DND-41 (cell line): Measurements from ENCODE around the gene ZNF544.

ENCODE experiments used
- ATAC-seq: fragments of 200-7000 bp; cut with Tn5 transposase; 3 replicates; pipeline ENCODE4 v1.9.1; 2021; ENCODE audit warnings: low read depth; ENCODE audit not compliant: insufficient read depth
- DNase-seq: peaks from one replicate; pipeline ENCODE4 v3.0.0-alpha.2; 2020
- H2AFZ ChIP-seq: 2 replicates; pipeline ENCODE4 v1.6.0; 2012; ENCODE audit warnings: low read depth, low read length
- H3K27ac ChIP-seq: 2 replicates; pipeline ENCODE4 v1.5.1; 2012; ENCODE audit warnings: low read length, inconsistent platforms
- H3K27me3 ChIP-seq: fragments of 200-600 bp; sonication (generic); 2 replicates; pipeline ENCODE4 v1.6.0; 2012; ENCODE audit warnings: low read length, mild to moderate bottlenecking, inconsistent platforms; ENCODE audit not compliant: insufficient read depth, poor library complexity
- H3K36me3 ChIP-seq: 2 replicates; pipeline ENCODE4 v1.5.1; 2012; ENCODE audit warnings: low read length, inconsistent platforms; ENCODE audit not compliant: insufficient read depth
- H3K4me1 ChIP-seq: 2 replicates; pipeline ENCODE4 v1.5.1; 2012; ENCODE audit warnings: mild to moderate bottlenecking, low read length; ENCODE audit not compliant: insufficient read depth
- H3K4me2 ChIP-seq: 2 replicates; pipeline ENCODE4 v1.6.0; 2012; ENCODE audit warnings: mild to moderate bottlenecking, moderate library complexity, low read length, inconsistent platforms; ENCODE audit not compliant: insufficient read depth
- H3K4me3 ChIP-seq, 2 experiments: fragments of 200-600 bp in 1 of 2; shearing (Covaris generic) in 1 of 2; 2 replicates each; pipeline ENCODE4 v1.5.1; 2012 to 2016; ENCODE audit warnings: inconsistent platforms in 2 of 2, low read length in 2 of 2, mild to moderate bottlenecking in 2 of 2, low read depth in 1 of 2, moderate library complexity in 1 of 2
- H3K79me2 ChIP-seq: 2 replicates; pipeline ENCODE4 v1.6.0; 2012; ENCODE audit warnings: low read length, inconsistent platforms; ENCODE audit not compliant: insufficient read depth
- H3K9ac ChIP-seq: 2 replicates; pipeline ENCODE4 v1.6.0; 2012; ENCODE audit warnings: low read depth, mild to moderate bottlenecking, inconsistent platforms, low read length, moderate library complexity
- H3K9me3 ChIP-seq: 2 replicates; pipeline ENCODE4 v1.5.1; 2012; ENCODE audit warnings: low read length, moderate library complexity, mild to moderate bottlenecking, inconsistent platforms; ENCODE audit not compliant: insufficient read depth, severe bottlenecking
- H4K20me1 ChIP-seq: 2 replicates; pipeline ENCODE4 v1.6.0; 2012; ENCODE audit warnings: low read length; ENCODE audit not compliant: insufficient read depth
- EZH2 ChIP-seq: IDR thresholded peaks from 3 replicates; pipeline ENCODE4 v1.6.1; 2012; ENCODE audit warnings: borderline replicate concordance, low read depth, mild to moderate bottlenecking, moderate library complexity, low read length, inconsistent platforms; ENCODE audit not compliant: severe bottlenecking
- TF ChIP-seq, protein P1 (sequence below): IDR thresholded peaks from 2 replicates; pipeline ENCODE4 v1.5.1; 2012; ENCODE audit warnings: borderline replicate concordance, low read length, moderate library complexity, mild to moderate bottlenecking; ENCODE audit not compliant: poor library complexity, severe bottlenecking; ENCODE audit errors: extremely low read depth

ZNF544 gene

DNA sequence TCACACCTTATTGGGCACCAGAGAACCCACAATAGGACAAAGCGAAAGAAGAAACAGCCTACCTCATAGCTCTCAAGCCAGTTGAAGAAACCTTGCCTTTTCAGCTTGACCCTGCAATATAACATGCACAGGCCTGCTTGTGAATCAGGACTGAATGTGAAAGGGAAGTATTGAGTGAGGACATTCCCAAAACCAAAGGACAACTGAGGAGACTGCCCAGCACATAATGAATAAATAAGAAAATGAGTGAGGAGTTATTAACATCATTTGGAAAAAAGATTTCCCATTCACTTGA lies 15.7 kb upstream of the ZNF544 start:
- Histone ChIP-seq H3K4me3 (no peak overlapping the region), H3K4me1 (no peaks in the 10 kb centered on the region), H2AFZ (no peak overlapping the region), H3K36me3 (peaks cover 48% of the 10 kb centered on the region), H3K27ac (no peak overlapping the region), H3K79me2 (no peaks in the 10 kb centered on the region), H4K20me1 (no peaks in the 10 kb centered on the region), H3K9ac (no peak overlapping the region), H3K27me3 (no peaks in the 10 kb centered on the region), H3K4me2 (no peak overlapping the region), H3K9me3 (peaks cover 34% of the 10 kb centered on the region)
- DNase-seq (no peak), ATAC-seq (no peak)
- no peak for TF ChIP-seq EZH2
- TF ChIP-seq, protein P1, sequence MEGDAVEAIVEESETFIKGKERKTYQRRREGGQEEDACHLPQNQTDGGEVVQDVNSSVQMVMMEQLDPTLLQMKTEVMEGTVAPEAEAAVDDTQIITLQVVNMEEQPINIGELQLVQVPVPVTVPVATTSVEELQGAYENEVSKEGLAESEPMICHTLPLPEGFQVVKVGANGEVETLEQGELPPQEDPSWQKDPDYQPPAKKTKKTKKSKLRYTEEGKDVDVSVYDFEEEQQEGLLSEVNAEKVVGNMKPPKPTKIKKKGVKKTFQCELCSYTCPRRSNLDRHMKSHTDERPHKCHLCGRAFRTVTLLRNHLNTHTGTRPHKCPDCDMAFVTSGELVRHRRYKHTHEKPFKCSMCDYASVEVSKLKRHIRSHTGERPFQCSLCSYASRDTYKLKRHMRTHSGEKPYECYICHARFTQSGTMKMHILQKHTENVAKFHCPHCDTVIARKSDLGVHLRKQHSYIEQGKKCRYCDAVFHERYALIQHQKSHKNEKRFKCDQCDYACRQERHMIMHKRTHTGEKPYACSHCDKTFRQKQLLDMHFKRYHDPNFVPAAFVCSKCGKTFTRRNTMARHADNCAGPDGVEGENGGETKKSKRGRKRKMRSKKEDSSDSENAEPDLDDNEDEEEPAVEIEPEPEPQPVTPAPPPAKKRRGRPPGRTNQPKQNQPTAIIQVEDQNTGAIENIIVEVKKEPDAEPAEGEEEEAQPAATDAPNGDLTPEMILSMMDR, result no peak

DNA sequence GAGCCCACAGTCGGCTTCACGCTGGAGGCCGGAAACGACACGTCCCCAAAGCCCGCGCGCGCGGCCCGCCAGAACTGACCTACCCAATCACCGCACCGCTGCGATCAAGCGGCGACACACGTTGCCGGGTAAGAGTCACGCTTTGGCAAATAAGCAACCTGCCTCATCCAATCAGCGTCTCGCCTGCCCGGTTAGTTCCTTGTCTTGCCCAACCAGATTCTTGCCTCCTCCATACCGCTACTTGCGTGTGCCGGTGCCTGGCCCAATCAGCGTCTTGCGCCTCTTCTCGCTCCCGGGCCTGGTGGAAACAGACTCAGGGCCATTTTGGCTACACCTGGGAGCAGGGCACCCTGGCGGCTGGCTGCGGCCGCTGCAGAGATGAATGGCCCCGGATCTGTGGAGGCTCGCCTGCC lies 11.6 kb upstream of the ZNF544 start:
- Histone ChIP-seq H4K20me1 (no peaks in the 10 kb centered on the region), H2AFZ (no peak overlapping the region), H3K27ac (no peak overlapping the region), H3K4me3 (no peak overlapping the region), H3K79me2 (no peaks in the 10 kb centered on the region), H3K4me1 (0 out of 2 replicates have a peak, but pooled peaks cover 2% of the 10 kb centered on the region), H3K9me3 (peaks cover 13% of the 10 kb centered on the region), H3K4me2 (no peak overlapping the region), H3K36me3 (peaks cover 11% of the 10 kb centered on the region), H3K27me3 (no peaks in the 10 kb centered on the region), H3K9ac (no peak overlapping the region)
- no peak for DNase-seq
- no peak for ATAC-seq
- TF ChIP-seq, protein P1, result no peak
- TF ChIP-seq EZH2, result no peak

DNA sequence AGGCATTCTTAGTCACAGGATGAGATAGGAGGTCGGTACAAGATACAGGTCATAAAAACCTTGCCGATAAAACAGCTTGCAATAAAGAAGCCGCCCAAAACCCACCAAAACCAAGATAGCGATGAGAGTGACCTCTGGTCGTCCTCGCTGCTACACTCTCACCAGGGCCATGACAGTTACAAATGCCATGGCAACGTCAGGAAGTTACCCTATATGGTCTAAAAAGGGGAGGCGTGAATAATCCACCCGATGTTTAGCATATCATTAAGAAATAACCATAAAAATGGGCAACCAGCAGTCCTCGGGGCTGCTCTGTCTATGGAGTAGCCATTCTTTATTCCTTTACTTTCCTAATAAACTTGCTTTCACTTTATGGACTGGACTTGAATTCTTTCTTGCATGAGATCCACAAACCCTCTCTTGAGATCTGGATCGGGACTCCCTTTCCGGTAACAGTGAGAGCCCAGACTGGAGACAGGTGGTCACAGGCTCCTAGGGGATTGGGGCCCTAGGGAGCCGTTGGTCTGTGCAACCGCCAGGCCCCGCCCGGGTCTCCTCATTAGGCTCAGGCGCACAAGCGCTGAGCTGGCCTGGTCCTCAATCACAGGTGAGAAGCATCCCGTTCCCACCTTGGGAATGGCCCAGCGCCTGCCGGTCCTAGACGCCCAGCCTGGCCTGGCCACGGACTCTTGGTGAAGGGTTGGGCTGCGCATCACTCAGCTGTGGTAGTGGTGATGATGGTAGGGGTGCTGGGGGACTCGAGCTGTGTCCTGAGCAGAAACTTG lies 10.9 kb upstream of the ZNF544 start:
- Histone ChIP-seq H3K9ac (no peak overlapping the region), H3K4me3 (no peak overlapping the region), H3K4me1 (0 out of 2 replicates have a peak, but pooled peaks cover 2% of the 10 kb centered on the region), H3K4me2 (no peak overlapping the region), H4K20me1 (no peaks in the 10 kb centered on the region), H2AFZ (no peak overlapping the region), H3K9me3 (peaks cover 8% of the 10 kb centered on the region), H3K36me3 (peaks cover 3% of the 10 kb centered on the region; the same call in 1 of the 2 replicates), H3K27ac (no peak overlapping the region), H3K79me2 (no peaks in the 10 kb centered on the region), H3K27me3 (no peaks in the 10 kb centered on the region)
- ATAC-seq (no peak), DNase-seq (no peak)
- no peak for TF ChIP-seq EZH2
- TF ChIP-seq, protein P1, result no peak
